Astrocyte (in vitro differentiated cells and primary cell): Measurements from ENCODE around the gene TOR1AIP2. TPM values are rescaled to one million over a fixed set of nuclear protein-coding genes. Genes with fewer than 3 reads are reported as not detected.

ENCODE experiments used
- DNase-seq: peaks from one replicate; pipeline ENCODE4 v3.0.0-alpha.2; 2010; ENCODE audit warnings: low read depth
- FAIRE-seq: peaks from 2 replicates; lab custom pipeline; 2011; peaks lifted over from hg19 to GRCh38; lab: Jason Lieb, UNC
- H2AFZ ChIP-seq: 2 replicates; pipeline ENCODE4 v1.6.0; 2012; ENCODE audit warnings: low read depth, low read length, inconsistent platforms
- H3K27ac ChIP-seq: 2 replicates; pipeline ENCODE4 v1.5.1; 2011; ENCODE audit warnings: low read depth, low read length, inconsistent platforms
- H3K27me3 ChIP-seq: 2 replicates; pipeline ENCODE4 v1.6.0; 2011; ENCODE audit warnings: low read length, inconsistent platforms; ENCODE audit not compliant: insufficient read depth
- H3K36me3 ChIP-seq: 2 replicates; pipeline ENCODE4 v1.5.1; 2011; ENCODE audit warnings: low read length, inconsistent platforms; ENCODE audit not compliant: insufficient read depth
- H3K4me1 ChIP-seq: 2 replicates; pipeline ENCODE4 v1.5.1; 2011; ENCODE audit warnings: low read length, inconsistent platforms; ENCODE audit not compliant: insufficient read depth
- H3K4me2 ChIP-seq: 2 replicates; pipeline ENCODE4 v1.6.0; 2012; ENCODE audit warnings: low read length, inconsistent platforms
- H3K4me3 ChIP-seq: 2 replicates; pipeline ENCODE4 v1.5.1; 2011; ENCODE audit warnings: low read depth, mild to moderate bottlenecking, low read length, inconsistent platforms; ENCODE audit not compliant: insufficient read depth
- H3K79me2 ChIP-seq: 2 replicates; pipeline ENCODE4 v1.6.0; 2012; ENCODE audit warnings: mild to moderate bottlenecking, low read length, inconsistent platforms; ENCODE audit not compliant: insufficient read depth
- H3K9ac ChIP-seq: 2 replicates; pipeline ENCODE4 v1.6.0; 2012; ENCODE audit warnings: mild to moderate bottlenecking, low read length, inconsistent platforms
- H3K9me3 ChIP-seq: 2 replicates; pipeline ENCODE4 v1.5.1; 2012; ENCODE audit warnings: low read depth, mild to moderate bottlenecking, low read length, inconsistent platforms; ENCODE audit not compliant: insufficient read depth
- H4K20me1 ChIP-seq: 2 replicates; pipeline ENCODE4 v1.6.0; 2012; ENCODE audit warnings: low read length, inconsistent platforms; ENCODE audit not compliant: insufficient read depth
- H3K27ac Mint-ChIP-seq: one replicate; pipeline ENCODE4 v1.8.0; 2021; ENCODE audit warnings: mild to moderate bottlenecking, mixed read lengths; ENCODE audit not compliant: unreplicated experiment
- H3K27me3 Mint-ChIP-seq: one replicate; pipeline ENCODE4 v1.8.0; 2021; ENCODE audit warnings: low read depth, mixed read lengths; ENCODE audit not compliant: unreplicated experiment
- H3K36me3 Mint-ChIP-seq: one replicate; pipeline ENCODE4 v1.8.0; 2021; ENCODE audit warnings: low read depth, mixed read lengths; ENCODE audit not compliant: unreplicated experiment
- H3K4me1 Mint-ChIP-seq: one replicate; pipeline ENCODE4 v1.8.0; 2021; ENCODE audit warnings: low read depth, mixed read lengths; ENCODE audit not compliant: unreplicated experiment
- H3K4me3 Mint-ChIP-seq: one replicate; pipeline ENCODE4 v1.8.0; 2021; ENCODE audit warnings: mild to moderate bottlenecking, moderate library complexity, mixed read lengths; ENCODE audit not compliant: unreplicated experiment
- H3K9me3 Mint-ChIP-seq: one replicate; pipeline ENCODE4 v1.8.0; 2021; ENCODE audit warnings: mild to moderate bottlenecking, mixed read lengths; ENCODE audit not compliant: unreplicated experiment
- EZH2 ChIP-seq: IDR thresholded peaks from 2 replicates; pipeline ENCODE4 v1.6.1; 2012; ENCODE audit warnings: mild to moderate bottlenecking, low read length, inconsistent platforms; ENCODE audit not compliant: insufficient read depth
- total RNA-seq: library from RNA; stranded (reverse); gene quantifications from 2 replicates; pipeline ENCODE4 v1.2.1, GENCODE V29; 2021
- TF ChIP-seq, protein P1 (sequence below): IDR thresholded peaks from 2 replicates; pipeline ENCODE4 v1.5.1; 2011; ENCODE audit warnings: low read depth, mild to moderate bottlenecking, inconsistent platforms, low read length, moderate library complexity; ENCODE audit not compliant: insufficient read depth

Gene TOR1AIP2
- total RNA-seq, 1 donor from 2014 or later = 141 TPM

- Mint-ChIP-seq H3K4me3 (no peak overlapping the region), H3K9me3 (no peaks in the 10 kb centered on the region), H3K4me1 (peaks cover 26% of the 10 kb centered on the region), H3K27ac (no peak overlapping the region), H3K36me3 (peaks cover 19% of the 10 kb centered on the region), H3K27me3 (no peaks in the 10 kb centered on the region)
- no peaks in the 10 kb centered on the region for H3K27me3 ChIP-seq
- no peak overlapping the region for H2AFZ ChIP-seq
- FAIRE-seq = no peak
- H3K4me3 ChIP-seq = no peak overlapping the region
- no peak for DNase-seq
- peaks cover 96% of the 10 kb centered on the region for H4K20me1 ChIP-seq
- H3K79me2 ChIP-seq = peaks cover 94% of the 10 kb centered on the region
- H3K9ac ChIP-seq = no peak overlapping the region
- peaks cover 15% of the 10 kb centered on the region for H3K36me3 ChIP-seq
- peaks cover 11% of the 10 kb centered on the region for H3K4me1 ChIP-seq
- no peak overlapping the region for H3K4me2 ChIP-seq
- no peaks in the 10 kb centered on the region for H3K9me3 ChIP-seq
- H3K27ac ChIP-seq = no peak overlapping the region
- TF ChIP-seq, protein P1, sequence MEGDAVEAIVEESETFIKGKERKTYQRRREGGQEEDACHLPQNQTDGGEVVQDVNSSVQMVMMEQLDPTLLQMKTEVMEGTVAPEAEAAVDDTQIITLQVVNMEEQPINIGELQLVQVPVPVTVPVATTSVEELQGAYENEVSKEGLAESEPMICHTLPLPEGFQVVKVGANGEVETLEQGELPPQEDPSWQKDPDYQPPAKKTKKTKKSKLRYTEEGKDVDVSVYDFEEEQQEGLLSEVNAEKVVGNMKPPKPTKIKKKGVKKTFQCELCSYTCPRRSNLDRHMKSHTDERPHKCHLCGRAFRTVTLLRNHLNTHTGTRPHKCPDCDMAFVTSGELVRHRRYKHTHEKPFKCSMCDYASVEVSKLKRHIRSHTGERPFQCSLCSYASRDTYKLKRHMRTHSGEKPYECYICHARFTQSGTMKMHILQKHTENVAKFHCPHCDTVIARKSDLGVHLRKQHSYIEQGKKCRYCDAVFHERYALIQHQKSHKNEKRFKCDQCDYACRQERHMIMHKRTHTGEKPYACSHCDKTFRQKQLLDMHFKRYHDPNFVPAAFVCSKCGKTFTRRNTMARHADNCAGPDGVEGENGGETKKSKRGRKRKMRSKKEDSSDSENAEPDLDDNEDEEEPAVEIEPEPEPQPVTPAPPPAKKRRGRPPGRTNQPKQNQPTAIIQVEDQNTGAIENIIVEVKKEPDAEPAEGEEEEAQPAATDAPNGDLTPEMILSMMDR = no peak
- no peak for TF ChIP-seq EZH2
Observed at GRCh38 chr1:179871940-179872339, 5.7 kb downstream of the TOR1AIP2 start.

GRCh38 chr1:179870870-179871269 is 6.7 kb downstream of the TOR1AIP2 start:
- H3K4me3 ChIP-seq = no peak overlapping the region
- H3K4me1 ChIP-seq = peaks cover 5% of the 10 kb centered on the region
- no peak overlapping the region for H3K9ac ChIP-seq
- H3K9me3 ChIP-seq = no peaks in the 10 kb centered on the region
- no peaks in the 10 kb centered on the region for H3K27me3 Mint-ChIP-seq
- peaks cover 26% of the 10 kb centered on the region for H3K4me1 Mint-ChIP-seq
- no peak overlapping the region for H3K27ac Mint-ChIP-seq
- H3K9me3 Mint-ChIP-seq = no peaks in the 10 kb centered on the region
- H3K79me2 ChIP-seq = peaks cover 94% of the 10 kb centered on the region
- TF ChIP-seq EZH2 = no peak
- TF ChIP-seq, protein P1 = no peak
- peaks cover 96% of the 10 kb centered on the region for H4K20me1 ChIP-seq
- H3K36me3 Mint-ChIP-seq = peaks cover 19% of the 10 kb centered on the region
- DNase-seq (no peak), FAIRE-seq (no peak)
- no peak overlapping the region for H3K4me3 Mint-ChIP-seq
- H3K27ac ChIP-seq = no peak overlapping the region
- no peaks in the 10 kb centered on the region for H3K27me3 ChIP-seq
- H3K36me3 ChIP-seq = peaks cover 19% of the 10 kb centered on the region
- H2AFZ ChIP-seq = no peak overlapping the region
- H3K4me2 ChIP-seq = no peak overlapping the region

DNA sequence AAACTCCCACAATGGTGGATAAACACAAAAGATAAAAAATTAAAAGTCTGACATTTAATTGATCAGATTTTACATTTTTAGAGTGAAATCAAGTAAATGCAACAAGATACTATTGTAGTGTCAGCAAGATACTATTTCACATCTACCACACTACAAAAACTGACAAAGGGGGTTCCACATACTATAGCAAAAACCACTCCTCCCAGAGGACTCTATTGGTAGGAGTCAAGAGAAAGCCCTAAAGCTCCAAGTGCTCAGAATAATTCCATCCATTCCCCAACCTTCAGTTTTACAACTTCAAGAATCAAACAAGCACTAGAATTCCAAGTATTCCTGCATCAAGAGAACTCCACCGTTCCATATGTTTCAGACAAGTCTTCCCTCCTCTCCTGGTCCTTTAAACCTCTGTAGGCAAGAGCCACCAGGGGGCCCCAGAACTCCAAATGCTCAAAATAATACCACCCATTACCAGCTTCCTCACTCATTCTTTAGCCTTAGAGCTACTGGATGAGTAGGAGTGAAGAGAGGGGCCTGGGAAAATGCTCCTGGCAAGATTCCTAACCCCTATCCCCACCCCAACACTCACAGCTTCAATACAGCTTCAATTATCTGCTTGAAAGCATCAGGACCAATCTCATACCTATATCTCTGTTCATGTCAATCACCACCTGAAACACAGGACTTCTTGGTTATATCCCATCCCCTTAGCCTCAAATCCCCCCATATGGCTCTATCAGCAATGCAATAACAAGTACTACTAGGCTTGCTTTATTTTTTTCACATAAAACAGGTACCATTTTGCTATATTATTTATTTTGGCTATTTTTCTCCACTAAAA is 9.9 kb downstream of the TOR1AIP2 start:
- H3K27ac Mint-ChIP-seq = no peak overlapping the region

More for the DNA sequence above, 9.9 kb downstream of the TOR1AIP2 start:
- Histone ChIP-seq H3K36me3 (peaks cover 23% of the 10 kb centered on the region), H3K4me3 (no peak overlapping the region), H3K9ac (no peak overlapping the region), H3K9me3 (no peaks in the 10 kb centered on the region), H2AFZ (no peak overlapping the region), H3K27me3 (no peaks in the 10 kb centered on the region), H3K4me1 (no peaks in the 10 kb centered on the region), H3K4me2 (no peak overlapping the region), H4K20me1 (peaks cover 85% of the 10 kb centered on the region), H3K79me2 (peaks cover 91% of the 10 kb centered on the region), H3K27ac (no peak overlapping the region)
- peaks cover 23% of the 10 kb centered on the region for H3K36me3 Mint-ChIP-seq
- FAIRE-seq (no peak), DNase-seq (no peak)
- H3K4me1 Mint-ChIP-seq = peaks cover 17% of the 10 kb centered on the region
- H3K27me3 Mint-ChIP-seq = no peaks in the 10 kb centered on the region
- no peaks in the 10 kb centered on the region for H3K9me3 Mint-ChIP-seq
- TF ChIP-seq, protein P1 = peak; percentile 74
- TF ChIP-seq EZH2 = no peak
- no peak overlapping the region for H3K4me3 Mint-ChIP-seq
